Neural progenitor cell (in vitro differentiated cells): ENCODE measurements around the gene FBXW8. TPM values are rescaled to one million over a fixed set of nuclear protein-coding genes. Genes with fewer than 3 reads are reported as not detected.

Experiments
- DNase-seq: peaks from one replicate; pipeline ENCODE4 v3.0.0-alpha.2; 2016; ENCODE audit warnings: low spot score
- H2AFZ ChIP-seq: fragments of 200-600 bp; sonication (generic); replicated peaks from 2 replicates; pipeline ENCODE4 v1.6.1; 2016; ENCODE audit warnings: antibody characterized with exemption
- H3F3A ChIP-seq: fragments of 200-600 bp; sonication (generic); 2 replicates; pipeline ENCODE4 v1.6.1; 2016; ENCODE audit warnings: antibody characterized with exemption, low read depth
- H3K27ac ChIP-seq: fragments of 200-600 bp; sonication (generic); 2 replicates; pipeline ENCODE4 v1.5.1; 2016; ENCODE audit warnings: mild to moderate bottlenecking
- H3K27me3 ChIP-seq: fragments of 200-600 bp; sonication (generic); 2 replicates; pipeline ENCODE4 v1.6.1; 2016; ENCODE audit warnings: mild to moderate bottlenecking, moderate library complexity
- H3K36me3 ChIP-seq: fragments of 200-600 bp; sonication (generic); 2 replicates; pipeline ENCODE4 v1.5.1; 2016
- H3K4me1 ChIP-seq: fragments of 200-600 bp; sonication (generic); 2 replicates; pipeline ENCODE4 v1.6.1; 2016; ENCODE audit warnings: mixed run types
- H3K4me2 ChIP-seq: fragments of 200-600 bp; sonication (generic); 2 replicates; pipeline ENCODE4 v1.6.1; 2016
- H3K4me3 ChIP-seq: fragments of 200-600 bp; sonication (generic); 2 replicates; pipeline ENCODE4 v1.5.1; 2016
- H3K79me2 ChIP-seq: fragments of 200-600 bp; sonication (generic); 2 replicates; pipeline ENCODE4 v1.6.1; 2016; ENCODE audit warnings: low read depth
- H3K9ac ChIP-seq: fragments of 200-600 bp; sonication (generic); 2 replicates; pipeline ENCODE4 v1.6.1; 2016
- H3K9me3 ChIP-seq: fragments of 200-600 bp; sonication (generic); 2 replicates; pipeline ENCODE4 v1.5.1; 2016; ENCODE audit warnings: low read depth
- H4K20me1 ChIP-seq: fragments of 200-600 bp; sonication (generic); 2 replicates; pipeline ENCODE4 v1.6.1; 2016; ENCODE audit warnings: low read depth
- H3K27ac Mint-ChIP-seq: 3 replicates; pipeline ENCODE4 v1.8.0; 2021; ENCODE audit warnings: mixed read lengths
- H3K27me3 Mint-ChIP-seq: 2 replicates; pipeline ENCODE4 v1.8.0; 2022; ENCODE audit warnings: low read depth, mild to moderate bottlenecking, inconsistent platforms, moderate library complexity, mixed read lengths; ENCODE audit not compliant: insufficient read depth
- H3K36me3 Mint-ChIP-seq: 3 replicates; pipeline ENCODE4 v1.8.0; 2021; ENCODE audit warnings: mixed read lengths
- H3K4me1 Mint-ChIP-seq: 3 replicates; pipeline ENCODE4 v1.8.0; 2021; ENCODE audit warnings: mixed read lengths
- H3K4me3 Mint-ChIP-seq: 3 replicates; pipeline ENCODE4 v1.8.0; 2021; ENCODE audit warnings: mild to moderate bottlenecking, moderate library complexity, mixed read lengths
- H3K9me3 Mint-ChIP-seq: 3 replicates; pipeline ENCODE4 v1.8.0; 2020; ENCODE audit warnings: mixed read lengths
- CTCF ChIP-seq: fragments of 200-600 bp; sonication (generic); IDR thresholded peaks from 2 replicates; pipeline ENCODE4 v1.5.1; 2017; ENCODE audit warnings: antibody characterized with exemption, mild to moderate bottlenecking
- EZH2 ChIP-seq: fragments of 200-600 bp; sonication (generic); IDR thresholded peaks from 2 replicates; pipeline ENCODE4 v1.6.1; 2017; ENCODE audit warnings: antibody characterized with exemption, mild to moderate bottlenecking, moderate library complexity
- EZH2phosphoT487 ChIP-seq: fragments of 200-600 bp; sonication (generic); IDR thresholded peaks from 2 replicates; pipeline ENCODE4 v1.6.1; 2017; ENCODE audit warnings: antibody characterized with exemption
- total RNA-seq: library from RNA; depleted of rRNA; stranded (reverse); fragments of >200 nt; gene quantifications from 2 replicates; pipeline ENCODE4 v1.2.3, GENCODE V29; 2015; ENCODE audit warnings: low replicate concordance

The FBXW8 gene
- total RNA-seq, 1 donor from 2014 or later, result 20.7 TPM

GRCh38 chr12:117034249-117034648 is 123.5 kb downstream of the FBXW8 start:
- Mint-ChIP-seq H3K36me3 (no peaks in the 10 kb centered on the region), H3K4me3 (no peak overlapping the region), H3K9me3 (no peaks in the 10 kb centered on the region), H3K27me3 (peaks cover 8% of the 10 kb centered on the region), H3K27ac (no peak overlapping the region), H3K4me1 (peaks cover 20% of the 10 kb centered on the region)
- no peak for DNase-seq
- no peak for TF ChIP-seq CTCF
- TF ChIP-seq EZH2, result no peak
- TF ChIP-seq EZH2phosphoT487, result no peak
- Histone ChIP-seq H2AFZ (no peak overlapping the region), H3K36me3 (no peaks in the 10 kb centered on the region), H4K20me1 (no peaks in the 10 kb centered on the region), H3K4me1 (peaks cover 15% of the 10 kb centered on the region), H3K9me3 (no peaks in the 10 kb centered on the region), H3K4me2 (no peak overlapping the region), H3K27me3 (no peaks in the 10 kb centered on the region), H3K4me3 (no peak overlapping the region), H3K79me2 (no peaks in the 10 kb centered on the region), H3K27ac (no peak overlapping the region), H3K9ac (no peak overlapping the region), H3F3A (no peaks in the 10 kb centered on the region)

- Mint-ChIP-seq H3K27ac (no peak overlapping the region), H3K36me3 (no peaks in the 10 kb centered on the region), H3K9me3 (no peaks in the 10 kb centered on the region), H3K4me3 (no peak overlapping the region), H3K27me3 (peaks cover 8% of the 10 kb centered on the region), H3K4me1 (peaks cover 24% of the 10 kb centered on the region)
- Histone ChIP-seq H3K4me3 (no peak overlapping the region), H3K27ac (no peak overlapping the region), H3K36me3 (no peaks in the 10 kb centered on the region), H2AFZ (no peak overlapping the region), H3K9me3 (no peaks in the 10 kb centered on the region), H4K20me1 (no peaks in the 10 kb centered on the region), H3K9ac (no peak overlapping the region), H3F3A (no peaks in the 10 kb centered on the region), H3K27me3 (no peaks in the 10 kb centered on the region), H3K4me2 (no peak overlapping the region), H3K79me2 (no peaks in the 10 kb centered on the region), H3K4me1 (peaks cover 15% of the 10 kb centered on the region)
- TF ChIP-seq EZH2phosphoT487 (no peak), EZH2 (no peak), CTCF (no peak)
- DNase-seq, result no peak
Observed at GRCh38 chr12:117034701-117035151, 124.0 kb downstream of the FBXW8 start.

GRCh38 chr12:117035287-117035686 is 124.5 kb downstream of the FBXW8 start:
- Mint-ChIP-seq H3K4me1 (peaks cover 24% of the 10 kb centered on the region), H3K9me3 (no peaks in the 10 kb centered on the region), H3K27ac (no peak overlapping the region), H3K4me3 (no peak overlapping the region), H3K27me3 (peaks cover 8% of the 10 kb centered on the region), H3K36me3 (no peaks in the 10 kb centered on the region)
- H3K27me3 ChIP-seq, result no peaks in the 10 kb centered on the region
- H3K9ac ChIP-seq, result no peak overlapping the region
- H3K4me1 ChIP-seq, result peaks cover 15% of the 10 kb centered on the region
- H3F3A ChIP-seq, result no peaks in the 10 kb centered on the region
- no peaks in the 10 kb centered on the region for H3K36me3 ChIP-seq
- H3K27ac ChIP-seq, result no peak overlapping the region
- no peak overlapping the region for H2AFZ ChIP-seq
- no peak overlapping the region for H3K4me2 ChIP-seq
- TF ChIP-seq EZH2phosphoT487, result no peak
- no peak for TF ChIP-seq CTCF
- no peak for TF ChIP-seq EZH2
- H3K79me2 ChIP-seq, result no peaks in the 10 kb centered on the region
- no peaks in the 10 kb centered on the region for H3K9me3 ChIP-seq
- no peaks in the 10 kb centered on the region for H4K20me1 ChIP-seq
- no peak overlapping the region for H3K4me3 ChIP-seq
- DNase-seq, result no peak
